Stimulated activated CD4-positive, alpha-beta T cell treated with anti-CD3 and anti-CD28 coated beads, TNF-alpha, amount 100 ng/mL, for 4 hours (primary cell): ENCODE results near the gene ZNF566.
A peak's percentile ranks its signal among the peaks of the same experiment; 100 is the strongest.
"Not testable (repeated sequence)": the region's sequence is repeated elsewhere in the genome, so short reads cannot be mapped to it uniquely, and the experiment has no call there.

ENCODE experiments used
- DNase-seq, 3 experiments: peaks; one replicate each; pipeline ENCODE4 v3.0.0-alpha.2; 2020; ENCODE audit warnings: low read depth in 3 of 3

Gene ZNF566

GRCh38 chr19:36489118-36489919, at the start of gene ZNF566:
Gene ZNF566 (minus strand): TSS chr19:36489561. CDS start chr19:36476557, 13,004 bp downstream.
- DNase-seq, result peak; percentile 83 to 93 (median 92)

- DNase-seq, result peak in 2 of 3 experiments; percentile 0 to 4
Measured at GRCh38 chr19:36528921-36529518, 39.7 kb upstream of the ZNF566 start.

GRCh38 chr19:36528194-36528920, 39.0 kb upstream of the ZNF566 start, which contains the start of gene ZNF260:
Gene ZNF260 (minus strand): TSS chr19:36528271. CDS start chr19:36515238, 13,033 bp downstream.
- DNase-seq, result peak; percentile 82 to 88 (median 87)

GRCh38 chr19:36527873-36528193, 38.5 kb upstream of the ZNF566 start:
- DNase-seq, result no peak

GRCh38 chr19:36527341-36527740, 38.0 kb upstream of the ZNF566 start:
- DNase-seq, result no peak

GRCh38 chr19:36526581-36526980, 37.2 kb upstream of the ZNF566 start:
- no peak for DNase-seq

- DNase-seq, result no peak
Measured at GRCh38 chr19:36524617-36525016, 35.3 kb upstream of the ZNF566 start.

GRCh38 chr19:36514012-36514612, 24.8 kb upstream of the ZNF566 start:
- DNase-seq, result no peak

GRCh38 chr19:36508325-36508724, 19.0 kb upstream of the ZNF566 start:
- no peak for DNase-seq

GRCh38 chr19:36501973-36502372, 12.6 kb upstream of the ZNF566 start:
- DNase-seq, result no peak

GRCh38 chr19:36497001-36497400, 7.6 kb upstream of the ZNF566 start:
- no peak for DNase-seq

- DNase-seq, result not testable (repeated sequence)
Measured at GRCh38 chr19:36492689-36493453, 3.5 kb upstream of the ZNF566 start.

GRCh38 chr19:36490846-36491245, 1.5 kb upstream of the ZNF566 start:
- not testable (repeated sequence) for DNase-seq

- peak in 1 of 3 experiments; percentile 54 for DNase-seq
Measured at GRCh38 chr19:36489920-36490415, 607 bp upstream of the ZNF566 start.

- DNase-seq, result no peak
Measured at GRCh38 chr19:36488846-36489117, 579 bp downstream of the ZNF566 start.

- no peak for DNase-seq
Measured at GRCh38 chr19:36488118-36488845, 1.1 kb downstream of the ZNF566 start.

GRCh38 chr19:36483653-36484052, 5.7 kb downstream of the ZNF566 start:
- DNase-seq, result no peak

- DNase-seq, result no peak
Measured at GRCh38 chr19:36482876-36483275, 6.5 kb downstream of the ZNF566 start.

GRCh38 chr19:36460046-36460445, 29.3 kb downstream of the ZNF566 start:
- no peak for DNase-seq

GRCh38 chr19:36456831-36457230, 32.5 kb downstream of the ZNF566 start:
- no peak for DNase-seq
